Mammary epithelial cell (primary cell): ENCODE results near the gene SSTR5.

ENCODE experiments used
- EZH2 ChIP-seq: IDR thresholded peaks from 2 replicates; pipeline ENCODE4 v1.6.1; 2012; ENCODE audit warnings: low read length, inconsistent platforms, borderline replicate concordance
- TF ChIP-seq, protein P1 (sequence below), 2 donors: IDR thresholded peaks in 1 of 2; conservative IDR thresholded peaks in 1 of 2; 2 replicates each; pipeline ENCODE4 v1.5.1; 2011 to 2012; ENCODE audit warnings: inconsistent platforms in 2 of 2, low read length in 2 of 2, mild to moderate bottlenecking in 2 of 2, control low read depth in 1 of 2, low read depth in 1 of 2; ENCODE audit not compliant: insufficient read depth in 1 of 2; ENCODE audit errors: extremely low read depth in 1 of 2

DNA sequence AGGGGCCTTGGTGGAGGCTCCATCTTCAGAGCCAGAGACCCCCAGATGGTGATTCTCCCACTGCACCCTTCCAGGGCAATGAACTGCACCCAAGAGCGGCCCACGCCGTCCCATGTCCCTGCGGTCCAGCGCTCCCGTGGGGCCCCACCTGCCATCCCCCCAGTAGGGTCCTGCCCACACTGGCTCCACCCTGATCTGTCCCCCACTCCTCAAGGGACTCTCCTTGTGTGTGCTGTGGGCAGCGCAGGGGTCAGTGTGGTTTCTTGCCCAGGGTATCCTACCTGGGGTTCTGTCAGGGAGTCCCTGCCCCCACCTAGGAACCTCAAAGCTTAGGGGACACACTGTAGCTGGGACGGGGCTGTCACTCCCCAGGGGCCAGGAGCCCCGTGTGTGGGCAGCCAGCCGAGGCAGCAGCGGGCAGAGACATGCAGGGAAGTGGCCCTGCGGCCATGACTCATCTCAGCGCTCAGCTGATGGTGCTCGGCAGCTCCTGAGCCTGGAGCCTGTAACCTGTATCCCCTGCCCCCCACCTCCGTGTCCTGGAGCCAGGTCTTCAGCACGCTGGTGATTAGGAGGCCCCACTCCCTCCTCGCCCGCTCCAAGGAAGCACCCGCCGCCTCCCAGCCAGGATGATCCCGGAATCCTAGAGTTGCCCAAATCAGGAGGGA, 35.7 kb upstream of the SSTR5 start:
- TF ChIP-seq, protein P1, sequence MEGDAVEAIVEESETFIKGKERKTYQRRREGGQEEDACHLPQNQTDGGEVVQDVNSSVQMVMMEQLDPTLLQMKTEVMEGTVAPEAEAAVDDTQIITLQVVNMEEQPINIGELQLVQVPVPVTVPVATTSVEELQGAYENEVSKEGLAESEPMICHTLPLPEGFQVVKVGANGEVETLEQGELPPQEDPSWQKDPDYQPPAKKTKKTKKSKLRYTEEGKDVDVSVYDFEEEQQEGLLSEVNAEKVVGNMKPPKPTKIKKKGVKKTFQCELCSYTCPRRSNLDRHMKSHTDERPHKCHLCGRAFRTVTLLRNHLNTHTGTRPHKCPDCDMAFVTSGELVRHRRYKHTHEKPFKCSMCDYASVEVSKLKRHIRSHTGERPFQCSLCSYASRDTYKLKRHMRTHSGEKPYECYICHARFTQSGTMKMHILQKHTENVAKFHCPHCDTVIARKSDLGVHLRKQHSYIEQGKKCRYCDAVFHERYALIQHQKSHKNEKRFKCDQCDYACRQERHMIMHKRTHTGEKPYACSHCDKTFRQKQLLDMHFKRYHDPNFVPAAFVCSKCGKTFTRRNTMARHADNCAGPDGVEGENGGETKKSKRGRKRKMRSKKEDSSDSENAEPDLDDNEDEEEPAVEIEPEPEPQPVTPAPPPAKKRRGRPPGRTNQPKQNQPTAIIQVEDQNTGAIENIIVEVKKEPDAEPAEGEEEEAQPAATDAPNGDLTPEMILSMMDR (conservative IDR thresholded peaks at IDR 0.05 in 1 of 2, IDR thresholded peaks at IDR 0.05 in 1 of 2; ENCODE audit: extremely low read depth in 1 of 2, insufficient read depth in 1 of 2, low read depth in 1 of 2, low read length in 2 of 2), result no peak
- TF ChIP-seq EZH2, result no peak
